Rectal smooth muscle tissue (tissue), 1 donor: ENCODE measurements around the gene CCER1.

Experiments used
- H3K27ac ChIP-seq: one replicate; pipeline ENCODE4 v1.7.0; 2013; ENCODE audit warnings: low read depth, low read length, inconsistent platforms
- H3K27me3 ChIP-seq: one replicate; pipeline ENCODE4 v1.7.0; 2013; ENCODE audit warnings: low read length; ENCODE audit not compliant: control insufficient read depth, insufficient read depth
- H3K36me3 ChIP-seq: one replicate; pipeline ENCODE4 v1.7.0; 2013; ENCODE audit warnings: low read length; ENCODE audit not compliant: control insufficient read depth, insufficient read depth
- H3K4me1 ChIP-seq: one replicate; pipeline ENCODE4 v1.7.0; 2013; ENCODE audit warnings: low read length; ENCODE audit not compliant: control insufficient read depth, insufficient read depth
- H3K4me3 ChIP-seq: one replicate; pipeline ENCODE4 v1.7.0; 2013; ENCODE audit warnings: low read length
- H3K9ac ChIP-seq: one replicate; pipeline ENCODE4 v1.7.0; 2013; ENCODE audit warnings: low read length

The CCER1 gene

DNA sequence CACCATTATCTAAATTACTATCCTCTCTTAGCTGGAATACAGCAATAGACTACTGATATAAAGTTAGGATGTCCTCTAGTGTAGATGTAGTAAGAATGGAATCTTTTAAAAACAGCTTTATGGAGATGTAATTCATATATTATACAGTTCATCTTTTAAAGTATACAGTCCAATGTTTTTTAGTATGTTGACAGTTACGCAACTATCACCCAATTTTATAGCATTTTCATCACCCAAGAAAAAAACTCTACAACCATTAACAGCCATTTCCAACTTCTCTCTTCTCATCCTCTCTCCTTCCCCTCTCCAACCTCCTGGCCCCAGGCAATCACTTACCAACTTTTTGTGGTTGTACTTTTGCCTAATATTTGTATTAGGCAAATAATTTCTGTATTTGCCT lies 27.2 kb upstream of the CCER1 start:
- no peaks in the 10 kb centered on the region for H3K36me3 ChIP-seq
- no peak overlapping the region for H3K27ac ChIP-seq

DNA sequence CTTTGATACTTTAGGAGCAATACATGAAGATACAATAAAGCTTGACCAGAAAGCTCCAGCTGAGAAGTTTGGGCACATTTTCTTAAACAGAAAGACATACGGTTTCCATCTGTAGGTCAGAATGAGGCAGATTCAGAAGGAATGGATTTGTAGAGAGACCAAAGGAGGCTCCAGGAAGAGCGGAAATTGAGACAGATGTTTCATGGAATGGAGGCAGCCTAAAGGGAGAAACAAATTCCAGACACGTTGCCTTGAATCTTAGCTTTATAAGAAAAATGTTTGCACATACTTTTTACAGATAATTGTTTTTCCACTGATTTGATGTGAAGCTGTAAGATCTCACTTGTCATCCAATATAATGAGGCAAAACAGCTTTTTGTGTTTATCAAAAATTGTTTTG lies 25.0 kb upstream of the CCER1 start:
- Histone ChIP-seq H3K4me3 (no peak overlapping the region), H3K27me3 (no peaks in the 10 kb centered on the region), H3K27ac (no peak overlapping the region), H3K36me3 (no peaks in the 10 kb centered on the region), H3K4me1 (no peaks in the 10 kb centered on the region), H3K9ac (no peak overlapping the region)

More for the DNA sequence above, 27.2 kb upstream of the CCER1 start:
- Histone ChIP-seq H3K4me1 (no peaks in the 10 kb centered on the region), H3K4me3 (no peak overlapping the region), H3K9ac (no peak overlapping the region), H3K27me3 (no peaks in the 10 kb centered on the region)

DNA sequence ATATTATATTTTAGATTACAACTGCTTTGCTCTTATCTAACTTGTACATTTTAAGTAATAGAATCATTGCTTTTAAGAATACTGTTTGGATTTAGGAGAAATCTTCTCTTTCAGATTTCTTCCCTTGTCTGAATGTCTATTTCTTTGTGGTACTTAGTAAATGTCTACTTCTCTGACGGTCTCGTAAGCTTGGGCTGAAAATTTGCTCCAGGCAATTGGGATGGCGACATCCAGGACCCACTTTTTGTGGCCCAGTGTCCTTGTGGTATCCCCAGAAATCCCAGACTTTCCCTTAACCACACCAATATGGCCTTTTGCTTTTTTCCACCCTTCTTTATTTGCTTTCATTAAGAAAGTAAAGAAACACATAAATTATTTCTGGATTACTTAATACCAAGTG lies 24.0 kb upstream of the CCER1 start:
- Histone ChIP-seq H3K36me3 (no peaks in the 10 kb centered on the region), H3K27me3 (no peaks in the 10 kb centered on the region), H3K4me3 (no peak overlapping the region), H3K4me1 (no peaks in the 10 kb centered on the region), H3K27ac (no peak overlapping the region), H3K9ac (no peak overlapping the region)

DNA sequence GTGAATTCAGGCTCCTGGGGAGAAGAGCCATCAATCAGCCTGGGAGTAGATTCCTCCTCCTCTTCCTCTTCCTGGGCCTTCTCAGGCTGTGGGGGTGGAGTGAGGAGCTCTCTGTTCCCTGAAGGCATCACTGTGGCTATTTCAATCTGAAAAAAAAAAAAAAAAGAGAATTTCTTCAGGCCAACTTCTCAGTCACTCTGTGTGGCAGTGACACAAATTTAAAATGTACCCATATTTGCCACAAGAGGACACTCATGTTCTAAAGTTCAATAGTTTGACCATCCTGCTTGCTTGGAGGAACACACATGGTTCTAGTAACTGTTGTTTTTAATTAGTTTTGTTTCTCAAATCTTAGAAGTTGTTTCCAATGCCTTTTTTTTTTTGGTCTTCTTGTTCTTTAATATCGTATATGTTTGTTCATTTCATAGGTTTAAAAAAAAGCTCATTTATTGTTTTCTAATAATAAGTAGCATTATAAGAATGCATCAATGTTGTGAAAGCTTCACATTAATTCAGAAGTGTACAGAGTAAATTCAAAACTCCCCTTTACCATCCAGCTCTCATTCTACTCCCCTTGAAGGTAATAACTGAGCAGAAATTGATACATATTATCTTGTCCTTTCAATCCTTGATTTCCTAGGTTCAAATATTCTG lies 23.3 kb upstream of the CCER1 start:
- Histone ChIP-seq H3K27me3 (no peaks in the 10 kb centered on the region), H3K27ac (no peak overlapping the region), H3K9ac (no peak overlapping the region)

DNA sequence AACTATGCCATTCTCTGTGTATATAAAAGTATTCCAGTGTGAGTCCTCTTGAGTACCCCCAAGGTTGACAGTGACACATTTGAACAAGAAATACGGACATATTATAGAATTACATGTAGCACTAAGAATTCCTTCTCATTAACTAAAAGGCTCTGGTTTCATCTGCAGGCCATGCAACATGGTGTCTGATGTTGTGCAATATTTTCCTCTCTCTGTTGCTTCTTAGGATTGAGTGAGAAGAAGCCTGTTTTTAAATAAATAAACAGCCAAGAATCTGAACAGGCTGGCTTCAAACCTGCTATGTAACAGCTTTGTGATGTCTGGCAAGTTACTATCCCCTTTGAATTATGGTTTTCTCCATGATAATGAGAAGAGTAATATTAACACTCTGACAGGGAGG lies 22.2 kb upstream of the CCER1 start:
- H3K27ac ChIP-seq = no peak overlapping the region
- H3K27me3 ChIP-seq = no peaks in the 10 kb centered on the region
- no peaks in the 10 kb centered on the region for H3K4me1 ChIP-seq
- no peaks in the 10 kb centered on the region for H3K36me3 ChIP-seq
- H3K4me3 ChIP-seq = no peak overlapping the region
- H3K9ac ChIP-seq = no peak overlapping the region

More for the DNA sequence above, 23.3 kb upstream of the CCER1 start:
- no peak overlapping the region for H3K4me3 ChIP-seq
- H3K4me1 ChIP-seq = no peaks in the 10 kb centered on the region
- H3K36me3 ChIP-seq = no peaks in the 10 kb centered on the region

DNA sequence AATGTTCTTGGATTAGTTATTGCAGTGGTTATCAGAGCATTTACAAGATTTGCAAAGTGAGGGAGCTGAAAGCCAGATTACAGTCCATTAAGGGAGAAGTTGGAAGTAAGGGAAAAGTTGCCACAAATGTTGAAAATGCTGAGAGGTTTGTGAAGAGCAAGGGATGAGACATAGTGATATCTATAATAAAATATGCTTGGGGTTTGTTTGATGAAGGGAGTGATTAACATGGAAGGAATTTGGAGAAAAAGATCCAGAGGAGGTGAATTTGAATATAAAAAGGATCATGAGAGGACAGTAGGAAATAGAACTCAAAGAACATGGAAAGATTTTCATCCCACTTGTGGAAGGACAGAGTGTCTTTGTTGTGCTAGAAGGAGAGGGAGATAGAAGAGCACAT lies 19.3 kb upstream of the CCER1 start:
- Histone ChIP-seq H3K27ac (no peak overlapping the region), H3K27me3 (no peaks in the 10 kb centered on the region), H3K4me3 (no peak overlapping the region), H3K9ac (no peak overlapping the region), H3K36me3 (no peaks in the 10 kb centered on the region), H3K4me1 (no peaks in the 10 kb centered on the region)

DNA sequence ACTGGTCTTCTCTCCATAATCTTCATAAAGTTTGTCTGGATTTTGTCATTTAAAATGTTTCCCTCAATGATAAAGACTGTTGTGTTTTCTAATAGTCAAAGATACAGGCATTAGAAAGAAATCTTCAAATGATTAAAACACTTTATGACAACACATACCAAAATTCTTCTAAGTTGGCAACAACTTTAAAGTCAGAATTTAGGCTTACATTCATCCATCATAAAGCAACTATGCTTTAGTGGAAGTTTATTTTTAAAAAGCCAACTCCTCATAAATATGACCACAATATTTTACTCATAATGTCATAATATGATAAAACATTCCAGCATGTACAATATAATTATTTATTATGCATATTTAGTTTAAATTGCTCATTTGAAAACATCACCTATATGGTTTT lies 17.2 kb upstream of the CCER1 start:
- H3K9ac ChIP-seq = no peak overlapping the region
- no peaks in the 10 kb centered on the region for H3K4me1 ChIP-seq
- no peaks in the 10 kb centered on the region for H3K27me3 ChIP-seq
- no peak overlapping the region for H3K4me3 ChIP-seq
- no peaks in the 10 kb centered on the region for H3K36me3 ChIP-seq
- H3K27ac ChIP-seq = no peak overlapping the region

DNA sequence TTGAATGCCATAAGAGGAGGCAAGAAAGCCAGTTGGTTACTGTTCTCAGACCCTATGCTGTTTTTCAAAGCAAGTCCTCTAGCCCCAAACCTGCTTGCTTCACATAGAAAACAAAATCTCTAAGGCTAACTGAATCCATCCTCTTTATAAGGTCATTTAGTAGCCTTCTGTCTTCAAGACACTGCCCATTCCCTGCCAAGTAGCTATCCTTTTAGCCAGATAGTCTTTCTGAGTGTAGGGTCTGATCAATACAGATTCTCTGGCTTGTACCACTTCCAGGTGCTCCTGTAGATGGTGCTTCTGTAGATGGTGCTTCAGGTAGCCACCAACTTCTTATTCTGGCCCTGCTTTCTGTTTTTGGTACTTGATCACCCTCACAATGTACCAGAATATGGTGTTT lies 15.9 kb upstream of the CCER1 start:
- Histone ChIP-seq H3K36me3 (no peaks in the 10 kb centered on the region), H3K27ac (no peak overlapping the region), H3K4me1 (no peaks in the 10 kb centered on the region), H3K27me3 (no peaks in the 10 kb centered on the region), H3K9ac (no peak overlapping the region), H3K4me3 (no peak overlapping the region)

DNA sequence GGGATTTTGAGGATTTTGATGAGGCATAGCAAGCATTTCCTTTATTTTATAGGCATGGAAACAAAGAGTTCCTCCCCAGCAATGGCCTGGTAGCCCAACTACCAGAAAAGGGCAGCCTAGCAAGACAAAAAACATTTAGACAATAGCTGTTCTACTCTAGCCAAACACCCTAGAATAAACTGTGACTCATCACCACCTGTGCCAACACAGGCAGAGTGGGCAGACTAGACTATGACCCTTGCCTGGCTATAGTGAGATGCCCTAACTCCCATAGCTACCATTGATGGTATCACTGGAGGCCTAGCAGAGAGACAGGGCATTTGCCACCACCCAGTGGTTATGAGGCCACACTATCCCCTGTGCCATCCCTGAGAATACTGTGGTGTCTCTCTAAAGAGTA lies 15.5 kb upstream of the CCER1 start:
- no peaks in the 10 kb centered on the region for H3K36me3 ChIP-seq
- no peaks in the 10 kb centered on the region for H3K27me3 ChIP-seq
- H3K9ac ChIP-seq = no peak overlapping the region
- no peak overlapping the region for H3K27ac ChIP-seq
- H3K4me3 ChIP-seq = no peak overlapping the region
- H3K4me1 ChIP-seq = no peaks in the 10 kb centered on the region

DNA sequence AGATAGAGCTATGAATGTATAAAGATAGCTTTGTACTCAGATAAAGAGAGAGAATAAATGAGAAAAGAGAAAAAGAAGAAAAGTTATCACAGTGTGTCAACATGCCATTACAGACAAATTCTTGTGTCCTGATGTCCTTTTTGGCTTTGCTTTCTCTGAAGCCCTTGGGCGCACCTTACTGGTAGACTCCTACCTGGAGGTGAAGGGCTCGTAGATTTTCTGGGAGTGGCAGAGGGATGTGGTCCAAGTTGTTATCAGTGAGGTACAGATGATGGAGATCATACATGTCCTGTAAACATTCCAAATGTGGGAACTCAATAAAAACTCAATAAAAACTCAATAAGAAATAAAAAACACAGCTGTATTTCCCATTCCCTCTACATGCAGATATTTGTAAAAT lies 14.9 kb upstream of the CCER1 start:
- Histone ChIP-seq H3K36me3 (no peaks in the 10 kb centered on the region), H3K4me3 (no peak overlapping the region), H3K4me1 (no peaks in the 10 kb centered on the region), H3K27ac (no peak overlapping the region), H3K9ac (no peak overlapping the region), H3K27me3 (no peaks in the 10 kb centered on the region)

DNA sequence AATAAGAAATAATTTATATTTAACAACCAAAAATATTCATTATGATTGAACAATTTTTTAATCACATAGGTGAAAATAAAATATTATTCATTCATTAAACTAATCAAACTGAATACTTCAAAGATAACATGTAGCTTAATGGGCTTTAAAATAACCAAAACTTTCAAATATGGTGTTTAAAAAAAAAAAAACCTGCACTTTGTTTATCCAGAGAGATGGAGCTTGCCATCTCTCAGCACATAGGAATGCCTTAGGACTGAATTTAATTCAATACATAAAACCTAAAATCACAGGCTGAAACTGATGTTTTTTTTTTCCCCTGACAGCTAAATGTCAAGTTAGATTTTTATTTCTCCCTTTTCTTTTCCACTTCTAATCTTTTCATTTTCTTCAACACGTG lies 14.4 kb upstream of the CCER1 start:
- no peaks in the 10 kb centered on the region for H3K36me3 ChIP-seq
- no peak overlapping the region for H3K9ac ChIP-seq
- H3K4me3 ChIP-seq = no peak overlapping the region
- no peak overlapping the region for H3K27ac ChIP-seq
- H3K4me1 ChIP-seq = no peaks in the 10 kb centered on the region
- no peaks in the 10 kb centered on the region for H3K27me3 ChIP-seq

DNA sequence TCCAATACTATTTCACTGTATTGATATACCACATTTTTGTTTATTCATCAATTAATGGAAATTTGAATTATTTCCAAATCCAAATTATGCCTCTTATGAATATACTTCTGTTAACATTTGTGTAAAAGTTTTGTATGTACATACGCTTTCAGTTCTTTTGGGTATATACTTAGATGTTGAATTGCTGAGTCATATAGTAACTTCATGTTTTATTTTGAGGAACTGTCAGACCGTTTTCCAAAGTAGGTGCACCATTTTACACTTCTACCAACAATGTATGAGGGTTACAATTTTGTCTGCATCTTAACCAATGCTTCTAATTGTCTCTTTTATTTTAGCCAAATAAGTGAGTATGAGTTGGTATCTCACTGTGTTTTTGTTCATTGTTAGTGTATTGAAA lies 10.2 kb upstream of the CCER1 start:
- Histone ChIP-seq H3K4me3 (no peak overlapping the region), H3K9ac (no peak overlapping the region), H3K27ac (no peak overlapping the region), H3K36me3 (no peaks in the 10 kb centered on the region), H3K27me3 (no peaks in the 10 kb centered on the region), H3K4me1 (no peaks in the 10 kb centered on the region)

DNA sequence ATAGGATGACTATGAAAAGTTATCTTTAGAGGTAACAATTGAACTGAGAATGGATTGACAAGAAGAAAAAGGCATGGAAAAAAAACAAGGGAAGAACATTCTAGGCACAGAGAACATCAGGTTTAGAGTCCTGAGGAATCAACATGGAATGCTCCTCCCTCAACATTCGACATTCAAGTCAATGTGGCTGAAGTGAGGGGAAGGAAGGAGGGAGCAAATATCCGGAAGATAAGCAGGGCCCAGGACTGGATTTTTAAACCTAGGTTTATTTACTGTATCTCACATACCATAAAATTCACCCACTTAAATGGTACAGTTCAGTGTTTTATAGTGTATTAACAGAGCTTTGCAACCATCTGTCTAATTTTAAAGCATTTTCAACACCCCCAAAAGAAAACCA lies 9.6 kb upstream of the CCER1 start:
- H3K9ac ChIP-seq = no peak overlapping the region
- H3K27me3 ChIP-seq = no peaks in the 10 kb centered on the region
- no peak overlapping the region for H3K27ac ChIP-seq
- H3K4me1 ChIP-seq = no peaks in the 10 kb centered on the region
- H3K4me3 ChIP-seq = no peak overlapping the region
- no peaks in the 10 kb centered on the region for H3K36me3 ChIP-seq
